Naive B cell (primary cell): Measurements from ENCODE around the gene SSR4. TPM values are rescaled to one million over a fixed set of nuclear protein-coding genes. Genes with fewer than 3 reads are reported as not detected.

Experiments
- ATAC-seq, 2 donors: fragments of 150-1000 bp; cut with Tn5 transposase; 2 replicates each; pipeline ENCODE4 v1.10.0; 2021; ENCODE audit warnings: low read depth in 2 of 2, mild to moderate bottlenecking in 2 of 2, moderate library complexity in 2 of 2
- DNase-seq: peaks from one replicate; pipeline ENCODE4 v3.0.0; 2022
- H3K27ac Mint-ChIP-seq, 6 donors: one replicate each; pipeline ENCODE4 v1.8.0; 2020 to 2022; ENCODE audit warnings: mild to moderate bottlenecking in 6 of 6, mixed read lengths in 6 of 6, moderate library complexity in 5 of 6, inconsistent platforms in 2 of 6
- H3K27me3 Mint-ChIP-seq, 3 donors: one replicate each; pipeline ENCODE4 v1.8.0; 2021 to 2022; ENCODE audit warnings: mixed read lengths in 3 of 3, mild to moderate bottlenecking in 1 of 3
- H3K36me3 Mint-ChIP-seq, 2 donors: one replicate each; pipeline ENCODE4 v1.8.0; 2020 to 2022; ENCODE audit warnings: mixed read lengths in 2 of 2, inconsistent platforms in 1 of 2, mild to moderate bottlenecking in 1 of 2
- H3K4me1 Mint-ChIP-seq, 3 donors: one replicate each; pipeline ENCODE4 v1.8.0; 2020 to 2022; ENCODE audit warnings: mixed read lengths in 3 of 3, inconsistent platforms in 1 of 3, mild to moderate bottlenecking in 1 of 3, moderate library complexity in 1 of 3
- H3K4me3 Mint-ChIP-seq, 8 donors: one replicate each; pipeline ENCODE4 v1.8.0; 2020 to 2022; ENCODE audit warnings: mild to moderate bottlenecking in 8 of 8, mixed read lengths in 8 of 8, moderate library complexity in 8 of 8, inconsistent platforms in 2 of 8
- H3K9me3 Mint-ChIP-seq, 7 donors: one replicate each; pipeline ENCODE4 v1.8.0; 2020 to 2022; ENCODE audit warnings: mixed read lengths in 7 of 7, mild to moderate bottlenecking in 5 of 7, inconsistent platforms in 2 of 7, moderate library complexity in 1 of 7
- polyA plus RNA-seq, 6 donors: library from polyadenylated mRNA; unstranded; fragments of 300-500 nt; fragmentation: Illumina TruSeq; gene quantifications; one replicate each; pipeline ENCODE4 v1.2.3, GENCODE V29; 2021; ENCODE audit warnings: low read depth in 6 of 6

The SSR4 gene
- polyA plus RNA-seq, 6 donors from 2014 or later: 308 to 413 (median 364) TPM

DNA sequence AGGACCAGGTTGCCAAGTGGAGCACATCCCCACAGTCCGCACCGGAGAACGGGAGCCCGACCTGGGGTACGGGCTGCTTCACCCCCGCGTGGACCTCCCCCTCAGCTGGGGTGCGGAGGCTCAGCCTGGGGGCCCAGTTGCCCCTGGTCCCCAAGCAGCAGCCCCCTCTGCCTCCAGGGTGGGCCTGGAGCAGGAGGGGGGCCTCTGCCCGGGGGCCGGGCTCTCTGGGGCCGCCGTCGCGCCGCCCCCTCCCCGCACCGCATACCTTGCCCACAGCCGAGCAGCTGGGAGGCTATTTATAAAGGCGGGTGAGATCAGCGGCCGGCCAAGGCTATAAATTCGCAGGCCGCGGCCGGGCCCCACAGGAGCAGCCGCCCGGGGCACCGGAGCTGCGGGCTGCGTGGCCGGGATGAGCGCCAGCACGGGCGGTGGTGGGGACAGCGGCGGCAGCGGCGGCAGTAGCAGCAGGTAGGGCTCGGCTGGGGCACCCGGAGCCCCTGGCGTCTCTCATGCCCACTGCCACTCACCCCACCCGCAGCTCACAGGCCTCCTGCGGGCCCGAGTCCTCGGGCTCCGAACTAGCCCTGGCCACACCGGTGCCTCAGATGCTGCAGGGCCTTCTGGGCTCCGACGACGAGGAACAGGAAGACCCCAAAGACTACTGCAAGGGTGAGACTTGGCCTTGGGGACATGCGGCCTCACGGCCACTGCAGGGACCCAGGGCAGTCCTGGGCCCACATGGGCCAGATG lies 13.6 kb upstream of the SSR4 start, which contains the start of gene SRPK3:
Gene SRPK3 (plus strand): TSS at position 364 of the 750 bp plus-strand sequence. CDS start 46 bp downstream, at position 410.
- DNase-seq: no peak
- H3K27me3 Mint-ChIP-seq: peaks cover 7 to 15% (median 12%) of the 10 kb centered on the region in 3 donors
- H3K36me3 Mint-ChIP-seq: no peaks in the 10 kb centered on the region
- H3K27ac Mint-ChIP-seq: peak within 1 kb of the TSS in 2 of 6 donors; percentile 3 to 32
- H3K9me3 Mint-ChIP-seq: no peaks in the 10 kb centered on the region
- H3K4me3 Mint-ChIP-seq: peak within 1 kb of the TSS in 1 of 8 donors; percentile 48
- H3K4me1 Mint-ChIP-seq: peaks cover 6 to 10% (median 10%) of the 10 kb centered on the region in 3 donors
- no peak for ATAC-seq

DNA sequence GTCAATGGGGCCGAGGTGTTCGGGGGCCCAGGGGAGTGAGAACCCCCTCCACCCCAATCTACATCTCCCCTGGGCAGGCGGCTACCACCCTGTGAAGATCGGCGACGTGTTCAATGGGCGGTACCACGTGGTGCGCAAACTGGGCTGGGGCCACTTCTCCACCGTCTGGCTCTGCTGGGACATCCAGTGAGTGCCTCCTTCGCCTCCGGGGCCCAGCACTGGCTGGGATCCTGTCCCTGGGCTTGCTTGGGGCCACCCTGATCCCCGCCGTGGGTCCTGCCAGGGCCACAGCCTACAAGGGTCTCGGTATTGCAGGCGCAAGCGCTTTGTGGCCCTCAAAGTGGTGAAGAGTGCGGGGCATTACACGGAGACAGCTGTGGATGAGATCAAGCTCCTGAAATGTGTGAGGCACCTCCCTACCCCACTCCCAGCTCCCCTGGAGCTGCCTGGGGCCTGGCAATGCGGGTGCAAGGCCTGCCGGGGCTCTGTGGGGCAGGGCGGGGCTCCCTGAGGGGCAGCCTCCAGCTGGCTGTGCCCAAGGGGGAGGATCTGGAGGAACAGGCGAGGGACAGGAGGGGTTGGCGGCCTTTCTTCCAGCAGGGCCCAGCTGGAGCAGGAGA lies 12.9 kb upstream of the SSR4 start:
- H3K36me3 Mint-ChIP-seq: no peaks in the 10 kb centered on the region
- peaks cover 6 to 10% (median 10%) of the 10 kb centered on the region in 3 donors for H3K4me1 Mint-ChIP-seq
- no peak overlapping the region for H3K4me3 Mint-ChIP-seq
- no peaks in the 10 kb centered on the region for H3K9me3 Mint-ChIP-seq
- no peak overlapping the region for H3K27ac Mint-ChIP-seq
- ATAC-seq (no peak), DNase-seq (no peak)
- H3K27me3 Mint-ChIP-seq: peaks cover 7 to 15% (median 12%) of the 10 kb centered on the region in 3 donors

DNA sequence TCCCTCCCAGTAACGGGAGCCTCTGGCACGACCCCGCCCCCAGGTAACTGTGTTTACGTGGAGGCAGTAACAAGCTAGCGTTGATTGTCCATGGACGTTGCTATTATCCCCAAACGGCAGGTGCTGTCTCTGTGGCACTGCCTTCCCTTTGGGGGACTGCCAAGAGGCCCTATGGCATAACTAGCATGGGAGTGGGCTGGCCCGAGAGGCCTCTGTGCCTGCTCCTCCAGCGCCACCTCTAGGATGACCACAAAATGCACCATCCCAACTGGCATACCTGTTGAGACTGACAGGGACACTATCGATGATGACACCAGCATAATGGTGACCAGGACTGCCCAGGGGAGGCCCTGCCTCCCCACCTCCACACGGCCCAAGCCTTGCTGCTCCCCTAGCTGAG lies 12.2 kb upstream of the SSR4 start:
- Mint-ChIP-seq H3K27ac (no peak overlapping the region), H3K4me1 (peaks cover 6 to 14% (median 10%) of the 10 kb centered on the region in 3 donors), H3K36me3 (no peaks in the 10 kb centered on the region), H3K27me3 (peaks cover 7 to 15% (median 12%) of the 10 kb centered on the region in 3 donors), H3K4me3 (no peak overlapping the region), H3K9me3 (no peaks in the 10 kb centered on the region)
- DNase-seq (no peak), ATAC-seq (no peak)

DNA sequence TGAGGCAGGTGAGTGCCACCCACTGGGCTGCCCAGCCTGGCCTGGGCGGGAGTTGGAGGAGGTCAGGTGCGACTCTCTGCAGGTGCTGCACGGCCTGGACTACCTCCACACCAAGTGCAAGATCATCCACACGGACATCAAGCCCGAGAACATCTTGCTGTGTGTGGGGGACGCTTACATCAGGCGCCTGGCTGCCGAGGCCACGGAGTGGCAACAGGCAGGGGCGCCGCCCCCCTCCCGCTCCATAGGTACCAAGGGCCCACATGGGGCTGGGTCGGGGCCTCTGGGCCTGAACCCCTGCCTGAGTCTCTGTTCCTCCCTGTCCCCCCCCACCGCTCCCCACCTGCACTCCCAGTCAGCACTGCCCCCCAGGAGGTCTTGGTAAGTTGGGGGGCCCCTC lies 11.6 kb upstream of the SSR4 start:
- Mint-ChIP-seq H3K9me3 (no peaks in the 10 kb centered on the region), H3K27me3 (peaks cover 7 to 15% (median 12%) of the 10 kb centered on the region in 3 donors), H3K4me3 (no peak overlapping the region), H3K4me1 (peaks cover 6 to 14% (median 10%) of the 10 kb centered on the region in 3 donors), H3K27ac (no peak overlapping the region), H3K36me3 (no peaks in the 10 kb centered on the region)
- DNase-seq: no peak
- ATAC-seq: no peak

DNA sequence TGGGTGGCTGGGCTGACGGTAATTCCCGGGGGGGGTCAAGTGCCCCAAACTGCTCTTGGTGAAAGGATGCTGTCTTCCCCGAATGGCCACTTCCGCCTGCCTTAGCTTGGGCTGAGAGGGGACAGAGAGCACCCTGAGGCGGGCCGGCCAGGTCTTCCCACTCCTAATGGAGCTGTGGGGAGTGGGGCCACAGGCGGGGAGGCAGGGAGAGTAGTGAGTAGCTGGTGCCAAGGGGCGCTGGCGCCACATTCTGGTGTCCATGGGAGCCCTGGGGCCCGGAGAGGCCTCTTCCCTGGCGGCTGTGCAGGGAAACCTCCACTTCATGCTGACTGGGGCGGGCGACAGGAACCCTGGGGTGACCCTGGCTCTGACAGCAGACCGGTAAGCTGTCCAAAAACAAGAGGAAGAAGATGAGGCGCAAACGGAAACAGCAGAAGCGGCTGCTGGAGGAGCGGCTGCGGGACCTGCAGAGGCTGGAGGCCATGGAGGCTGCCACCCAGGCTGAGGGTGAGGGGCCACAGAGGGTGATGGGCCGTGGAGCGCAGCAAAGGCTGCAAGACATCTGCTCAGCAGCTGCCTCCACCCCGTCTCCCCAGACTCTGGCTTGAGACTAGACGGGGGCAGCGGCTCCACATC lies 11.0 kb upstream of the SSR4 start:
- Mint-ChIP-seq H3K4me1 (peaks cover 6 to 14% (median 10%) of the 10 kb centered on the region in 3 donors), H3K27ac (no peak overlapping the region), H3K9me3 (no peaks in the 10 kb centered on the region), H3K27me3 (peaks cover 7 to 12% (median 10%) of the 10 kb centered on the region in 3 donors), H3K36me3 (no peaks in the 10 kb centered on the region), H3K4me3 (no peak overlapping the region)
- no peak for DNase-seq
- ATAC-seq: no peak

DNA sequence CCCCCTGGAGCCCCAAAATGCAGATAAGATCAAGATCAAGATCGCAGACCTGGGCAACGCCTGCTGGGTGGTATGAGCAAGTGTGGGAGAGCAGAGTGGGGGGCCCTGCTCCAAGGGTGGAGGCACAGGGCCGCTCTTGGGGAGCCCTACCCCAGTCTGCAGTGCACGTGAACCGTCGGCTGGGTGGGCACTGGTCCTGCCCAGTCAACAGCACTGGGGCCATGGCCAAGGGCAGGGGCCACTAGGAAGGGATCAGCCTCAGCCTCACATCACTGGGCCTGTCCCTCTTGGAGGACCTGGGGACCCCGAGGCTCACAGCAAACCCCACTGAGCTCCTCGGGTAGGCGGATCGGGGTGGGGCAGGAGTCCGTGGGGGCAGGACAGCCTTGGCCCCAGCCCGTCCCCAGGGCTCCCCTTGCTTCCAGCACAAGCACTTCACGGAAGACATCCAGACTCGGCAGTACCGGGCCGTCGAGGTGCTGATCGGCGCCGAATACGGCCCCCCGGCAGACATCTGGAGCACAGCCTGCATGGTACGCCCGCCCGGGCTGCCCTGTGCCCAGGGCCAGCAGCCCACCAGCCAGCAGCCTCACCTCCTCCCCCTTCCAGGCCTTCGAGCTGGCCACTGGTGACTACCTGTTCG lies 10.0 kb upstream of the SSR4 start:
- H3K36me3 Mint-ChIP-seq: no peaks in the 10 kb centered on the region
- DNase-seq (no peak), ATAC-seq (no peak)
- no peak overlapping the region for H3K4me3 Mint-ChIP-seq
- H3K9me3 Mint-ChIP-seq: no peaks in the 10 kb centered on the region
- H3K27me3 Mint-ChIP-seq: peaks cover 7 to 11% (median 10%) of the 10 kb centered on the region in 3 donors
- H3K27ac Mint-ChIP-seq: no peak overlapping the region
- H3K4me1 Mint-ChIP-seq: peaks cover 8 to 14% (median 10%) of the 10 kb centered on the region in 3 donors

DNA sequence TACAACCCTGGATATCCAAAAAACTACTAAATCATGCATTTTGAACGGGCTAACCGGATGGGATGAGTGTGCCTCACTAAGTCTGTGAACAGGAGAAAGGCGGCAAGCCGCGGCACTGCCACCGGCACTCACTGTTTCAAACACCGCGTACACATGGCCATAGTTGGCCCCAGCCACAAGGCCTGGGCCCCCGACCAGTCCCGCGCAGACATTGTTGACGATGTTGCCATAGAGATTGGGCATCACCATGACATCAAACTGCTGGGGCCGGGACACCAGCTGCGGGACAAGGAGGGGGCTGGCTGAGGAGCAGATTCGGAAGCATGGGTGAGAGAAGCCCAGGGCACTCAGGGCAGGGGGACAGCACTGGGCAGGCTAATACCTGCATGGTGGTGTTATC lies 7.8 kb upstream of the SSR4 start:
- Mint-ChIP-seq H3K27me3 (no peaks in the 10 kb centered on the region), H3K4me1 (peaks cover 0 to 8% (median 7%) of the 10 kb centered on the region in 3 donors), H3K9me3 (no peaks in the 10 kb centered on the region), H3K27ac (peak overlapping the region in 1 of 6 donors; percentile 70), H3K36me3 (no peaks in the 10 kb centered on the region), H3K4me3 (no peak overlapping the region)
- ATAC-seq (no peak), DNase-seq (no peak)

DNA sequence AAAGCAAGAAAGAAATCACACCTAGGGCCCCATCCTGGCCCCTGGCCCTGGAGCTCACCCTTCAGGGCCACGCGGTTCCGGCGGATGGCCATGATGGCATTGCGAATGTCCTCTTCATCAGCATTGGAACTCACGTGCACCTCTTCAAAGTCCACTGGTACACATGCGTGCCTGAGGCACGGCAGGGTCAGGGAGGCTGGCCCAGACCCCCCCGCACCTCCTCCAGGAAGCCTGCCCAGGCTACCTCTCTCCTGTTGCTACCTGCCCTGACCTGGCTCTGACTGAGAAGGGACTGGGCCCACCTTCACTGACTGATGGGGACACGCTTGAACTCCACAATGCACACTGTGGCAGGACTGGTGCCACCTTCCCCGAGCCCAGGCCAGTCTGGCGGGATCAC lies 4.8 kb upstream of the SSR4 start:
- Mint-ChIP-seq H3K9me3 (peaks cover 0 to 1% (median 0%) of the 10 kb centered on the region in 7 donors), H3K4me1 (peaks cover 10 to 16% (median 14%) of the 10 kb centered on the region in 3 donors), H3K4me3 (no peak overlapping the region), H3K27ac (no peak overlapping the region), H3K36me3 (no peaks in the 10 kb centered on the region), H3K27me3 (no peaks in the 10 kb centered on the region)
- ATAC-seq (no peak), DNase-seq (no peak)

DNA sequence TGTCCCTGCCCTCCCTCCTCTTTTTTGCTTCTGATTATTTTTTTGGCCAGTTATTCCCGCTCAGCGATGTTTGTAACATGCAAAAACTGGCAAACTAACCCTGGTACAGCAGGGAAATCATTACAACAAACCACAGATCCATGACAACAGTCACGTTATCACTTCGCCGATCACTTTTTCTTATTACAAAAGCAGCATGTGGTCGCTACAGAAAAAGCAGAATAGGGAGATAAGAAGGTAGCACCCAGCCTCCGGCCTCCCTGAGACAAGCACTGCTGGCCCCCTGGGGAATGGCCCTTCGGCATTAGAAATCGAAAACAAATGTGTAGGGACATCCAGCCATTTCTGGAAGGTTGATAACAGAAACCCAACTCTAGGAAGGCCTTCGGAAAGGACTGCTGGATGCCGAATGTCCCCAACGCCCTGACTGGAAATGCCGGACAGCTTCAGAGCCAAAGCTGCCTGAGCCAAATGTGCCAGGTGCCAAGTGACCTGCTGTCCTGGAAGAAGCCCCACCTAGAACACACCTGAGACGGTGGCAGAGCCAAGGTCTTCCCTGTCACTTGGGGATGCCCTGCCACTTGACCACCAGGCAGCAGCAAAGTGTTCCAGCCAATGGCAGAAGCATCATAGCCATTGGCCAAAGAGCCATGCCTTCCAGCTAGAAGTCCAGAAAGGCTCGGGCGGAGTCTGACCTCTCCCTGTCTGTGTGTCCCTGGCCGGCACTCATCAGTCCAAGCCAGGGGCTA lies 3.2 kb upstream of the SSR4 start:
- H3K9me3 Mint-ChIP-seq: peaks cover 0 to 5% (median 0%) of the 10 kb centered on the region in 7 donors
- no peak overlapping the region for H3K27ac Mint-ChIP-seq
- no peaks in the 10 kb centered on the region for H3K27me3 Mint-ChIP-seq
- peaks cover 20 to 24% (median 22%) of the 10 kb centered on the region in 3 donors for H3K4me1 Mint-ChIP-seq
- DNase-seq (no peak), ATAC-seq (no peak)
- H3K4me3 Mint-ChIP-seq: peak overlapping the region in 1 of 8 donors; percentile 6
- H3K36me3 Mint-ChIP-seq: no peaks in the 10 kb centered on the region

DNA sequence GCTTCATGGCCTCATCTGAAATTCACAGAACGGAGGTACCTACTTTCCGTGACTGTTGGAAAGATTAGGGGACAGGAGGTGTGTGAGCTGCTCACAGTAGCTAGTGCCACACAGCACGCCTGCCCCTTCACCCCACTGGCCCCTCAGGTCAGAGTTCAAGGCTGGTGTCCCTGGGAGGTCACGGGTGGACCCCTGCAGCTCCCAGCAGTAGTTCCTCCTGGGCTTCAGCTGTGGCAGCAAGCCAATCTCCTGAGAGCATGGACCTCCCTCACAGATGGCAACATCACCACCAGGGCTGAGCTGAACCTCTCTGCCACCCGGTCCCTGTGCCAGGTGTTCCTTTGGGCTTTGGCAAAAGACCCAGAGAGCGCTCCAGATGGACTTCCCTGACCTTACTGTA lies 2.1 kb upstream of the SSR4 start:
- Mint-ChIP-seq H3K36me3 (no peaks in the 10 kb centered on the region), H3K4me1 (peaks cover 20 to 32% (median 21%) of the 10 kb centered on the region in 3 donors), H3K4me3 (no peak overlapping the region), H3K27ac (no peak overlapping the region), H3K9me3 (peaks cover 0 to 5% (median 0%) of the 10 kb centered on the region in 7 donors), H3K27me3 (no peaks in the 10 kb centered on the region)
- ATAC-seq: no peak
- no peak for DNase-seq

DNA sequence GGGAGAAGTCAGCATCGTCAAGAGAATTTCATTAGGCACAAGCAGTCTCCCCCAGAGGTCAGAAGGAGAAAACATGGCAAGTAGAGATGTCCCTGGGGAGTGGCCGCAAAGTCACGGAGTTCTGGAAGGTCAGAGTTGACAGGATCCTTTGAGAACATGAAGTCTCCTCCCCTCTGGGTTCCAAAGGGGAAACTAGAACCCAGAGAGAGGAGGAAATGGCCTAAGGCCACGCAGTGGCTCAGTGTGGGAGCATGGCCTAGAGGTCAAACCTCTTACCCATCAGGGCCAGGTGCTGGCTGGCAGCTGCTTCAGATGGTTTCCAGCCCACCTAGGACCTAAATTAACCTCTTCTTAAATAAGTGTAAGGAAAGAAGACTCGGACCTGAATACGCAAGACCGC lies 1.2 kb upstream of the SSR4 start:
- Mint-ChIP-seq H3K4me3 (peak overlapping the region; percentile 84 to 98 (median 92)), H3K27ac (peak overlapping the region; percentile 18 to 93 (median 90)), H3K4me1 (peaks cover 20 to 32% (median 21%) of the 10 kb centered on the region in 3 donors), H3K36me3 (peaks cover 0 to 5% of the 10 kb centered on the region in 2 donors), H3K27me3 (no peaks in the 10 kb centered on the region), H3K9me3 (peaks cover 0 to 5% (median 0%) of the 10 kb centered on the region in 7 donors)
- DNase-seq: no peak
- ATAC-seq: no peak

DNA sequence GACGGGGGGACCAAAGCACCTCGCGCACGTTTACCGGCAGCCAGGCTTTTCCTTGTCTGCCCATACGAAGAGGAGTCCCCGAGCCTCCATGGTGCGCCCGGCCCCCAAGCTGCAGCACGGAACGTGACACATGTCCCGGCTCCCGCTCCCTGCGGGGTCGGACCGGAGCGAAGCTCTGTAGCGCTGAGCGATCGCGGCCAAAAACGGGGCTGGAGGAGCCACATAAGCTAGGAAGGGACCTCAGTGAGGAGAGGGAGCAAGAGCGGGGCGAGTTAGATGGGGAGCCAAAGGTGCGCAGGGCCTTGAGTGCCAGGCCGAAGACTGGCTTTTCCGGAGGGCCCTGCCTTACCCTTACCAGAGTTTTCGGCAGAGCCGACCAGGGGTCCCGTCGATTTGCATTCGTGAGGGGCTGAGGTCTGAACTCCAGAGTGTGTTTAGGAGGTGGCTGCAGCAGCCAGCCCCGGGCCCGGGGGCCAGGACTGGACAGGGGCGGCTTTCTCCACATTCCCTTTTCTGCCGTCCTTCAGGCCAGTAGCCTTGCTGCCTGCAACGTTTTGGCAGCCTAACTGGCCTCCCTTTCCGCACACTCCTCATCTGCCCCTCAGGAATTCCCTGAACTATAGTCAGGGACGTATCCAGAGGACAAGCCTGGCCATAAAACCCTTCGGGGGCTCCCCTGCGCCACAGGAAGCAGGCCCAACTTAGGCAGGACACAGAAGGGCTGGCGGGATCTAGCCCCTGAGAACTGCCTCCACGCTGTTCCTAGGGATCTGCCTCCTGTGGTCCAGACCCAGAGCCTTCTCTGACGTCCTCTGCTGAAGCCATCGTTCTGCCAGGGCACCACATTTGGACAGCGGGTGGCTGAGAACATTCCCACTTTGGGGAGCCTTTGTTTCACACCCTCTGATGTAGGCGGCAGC lies 689 bp downstream of the SSR4 start:
- Mint-ChIP-seq H3K4me1 (peaks cover 20 to 30% (median 21%) of the 10 kb centered on the region in 3 donors), H3K36me3 (peaks cover 0 to 7% of the 10 kb centered on the region in 2 donors), H3K4me3 (peak overlapping the region; percentile 84 to 98 (median 92)), H3K27ac (peak overlapping the region in 3 of 6 donors; percentile 50 to 96 (median 93)), H3K9me3 (peaks cover 0 to 5% (median 0%) of the 10 kb centered on the region in 7 donors), H3K27me3 (no peaks in the 10 kb centered on the region)
- DNase-seq (no peak), ATAC-seq (no peak)
